ENCODE measurements around the gene PLAGL1.
"Not testable (repeated sequence)": the region's sequence is repeated elsewhere in the genome, so short reads cannot be mapped to it uniquely, and the experiment has no call there.

PLAGL1 gene, protein sequence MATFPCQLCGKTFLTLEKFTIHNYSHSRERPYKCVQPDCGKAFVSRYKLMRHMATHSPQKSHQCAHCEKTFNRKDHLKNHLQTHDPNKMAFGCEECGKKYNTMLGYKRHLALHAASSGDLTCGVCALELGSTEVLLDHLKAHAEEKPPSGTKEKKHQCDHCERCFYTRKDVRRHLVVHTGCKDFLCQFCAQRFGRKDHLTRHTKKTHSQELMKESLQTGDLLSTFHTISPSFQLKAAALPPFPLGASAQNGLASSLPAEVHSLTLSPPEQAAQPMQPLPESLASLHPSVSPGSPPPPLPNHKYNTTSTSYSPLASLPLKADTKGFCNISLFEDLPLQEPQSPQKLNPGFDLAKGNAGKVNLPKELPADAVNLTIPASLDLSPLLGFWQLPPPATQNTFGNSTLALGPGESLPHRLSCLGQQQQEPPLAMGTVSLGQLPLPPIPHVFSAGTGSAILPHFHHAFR

DNA sequence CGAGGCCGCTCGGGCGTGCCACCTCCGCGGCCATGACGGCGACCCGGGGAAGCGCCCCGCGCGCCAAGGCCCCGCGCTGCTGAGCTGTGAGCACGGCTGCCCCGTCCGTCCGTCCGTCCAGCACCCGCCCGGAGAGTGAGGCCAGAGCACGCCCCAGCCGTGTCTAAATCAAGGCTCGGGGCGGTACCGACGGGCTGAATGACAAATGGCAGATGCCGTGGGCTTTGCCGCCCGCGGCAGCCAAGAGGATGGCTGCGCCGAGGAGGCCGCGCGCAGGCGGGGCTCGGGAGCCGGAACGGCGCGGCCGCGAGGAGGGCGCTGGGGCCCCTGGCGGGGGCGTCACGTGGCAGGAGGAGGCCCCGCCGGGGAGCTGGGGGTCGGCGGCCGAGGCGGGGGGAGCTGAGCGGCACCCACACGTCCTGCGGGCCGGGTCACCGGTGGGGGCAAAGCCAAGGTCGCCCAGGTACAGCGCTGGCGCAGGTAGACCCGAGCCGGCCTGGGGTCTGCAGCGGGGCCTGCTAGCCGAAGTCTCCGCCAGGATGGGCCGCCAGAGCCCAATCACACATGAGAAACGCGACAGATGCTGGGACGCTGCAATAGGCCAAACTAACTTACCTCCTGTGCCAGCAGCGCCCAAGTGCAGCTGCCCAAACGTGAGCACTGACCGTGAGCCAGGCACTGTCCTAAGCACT is at the start of gene PLAGL1:
PLAGL1 (minus strand) TSS at position 140 of the 692 bp plus-strand sequence. CDS start 60,123 bp downstream, outside the sequence.
- peak within 1 kb of the TSS; percentile 35 for H3K4me3 ChIP-seq (ENCODE audit: low read depth, low read length)
- H3K27me3 ChIP-seq (ENCODE audit: control insufficient read depth, insufficient read depth, low read length), result peaks cover 72% of the 10 kb centered on the region
- H3K9ac ChIP-seq (ENCODE audit: low read depth, low read length), result no peak within 1 kb of the TSS
- H3K4me1 ChIP-seq (ENCODE audit: control insufficient read depth, insufficient read depth, low read length), result no peaks in the 10 kb centered on the region
- H3K9me3 ChIP-seq (ENCODE audit: control insufficient read depth, insufficient read depth, low read length), result no peaks in the 10 kb centered on the region
- no peaks in the 10 kb centered on the region for H3K36me3 ChIP-seq (ENCODE audit: control insufficient read depth, insufficient read depth, low read length)

DNA sequence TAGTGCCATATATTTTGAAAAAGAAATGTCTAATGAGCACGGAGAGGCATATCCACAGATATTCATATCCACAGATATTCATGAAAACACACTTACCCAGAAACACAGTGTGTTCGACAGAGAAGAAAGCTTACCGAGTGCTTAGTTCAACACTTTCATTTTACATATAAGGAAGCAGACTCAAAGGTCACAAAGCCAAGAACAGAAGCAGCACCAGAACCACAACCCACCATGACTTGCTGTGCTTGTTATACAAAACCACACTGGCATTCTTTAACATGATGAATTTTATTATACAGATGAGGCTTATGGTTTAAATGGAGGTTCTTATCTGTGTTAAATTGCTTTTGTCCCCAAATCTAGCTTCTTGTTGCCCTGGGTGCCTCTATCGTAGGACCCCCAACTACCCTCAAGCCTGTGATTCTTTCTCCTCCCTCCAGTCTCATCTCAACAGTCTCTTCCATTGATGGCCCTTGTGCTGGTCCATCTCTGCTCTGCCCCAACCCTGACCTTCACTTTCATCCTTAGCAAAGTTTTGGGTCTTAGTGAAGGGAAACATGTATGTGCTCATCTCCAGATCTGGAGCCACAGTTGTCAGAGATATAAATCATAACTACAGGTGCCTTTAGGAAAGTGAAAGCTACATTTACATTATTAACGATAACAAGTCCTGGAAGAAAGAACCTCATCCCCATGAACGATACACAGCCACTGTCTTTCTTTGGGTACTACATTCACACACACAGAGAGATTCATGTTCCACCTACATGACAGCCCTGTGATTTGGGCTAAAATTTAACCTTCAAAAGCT is 47.3 kb upstream of the PLAGL1 start:
- Histone ChIP-seq H3K9me3 (ENCODE audit: control insufficient read depth, insufficient read depth, low read length) (no peaks in the 10 kb centered on the region), H3K4me1 (ENCODE audit: control insufficient read depth, insufficient read depth, low read length) (no peaks in the 10 kb centered on the region), H3K27me3 (ENCODE audit: control insufficient read depth, insufficient read depth, low read length) (peaks cover under 1% of the 10 kb centered on the region), H3K9ac (ENCODE audit: low read depth, low read length) (no peak overlapping the region), H3K4me3 (ENCODE audit: low read depth, low read length) (no peak overlapping the region), H3K36me3 (ENCODE audit: control insufficient read depth, insufficient read depth, low read length) (no peaks in the 10 kb centered on the region)

DNA sequence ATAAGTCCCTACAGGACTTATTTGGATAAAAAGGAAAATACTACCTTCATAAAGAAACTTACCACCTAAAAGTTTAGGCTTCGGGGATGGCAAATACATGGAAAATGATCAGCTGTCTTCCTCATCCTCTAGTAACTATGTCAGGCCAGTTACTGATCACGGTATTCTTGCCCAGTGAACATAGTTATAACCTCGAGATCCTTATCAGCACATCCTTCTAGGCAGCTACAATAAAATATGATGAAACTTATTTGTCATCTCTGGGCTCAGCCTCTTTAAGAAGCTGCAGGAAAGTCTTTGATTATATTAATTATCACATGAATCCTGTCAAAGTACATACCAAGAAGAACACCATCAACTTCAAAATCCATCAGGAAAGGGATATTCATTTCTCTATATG is 45.5 kb upstream of the PLAGL1 start:
- no peak overlapping the region for H3K4me3 ChIP-seq (ENCODE audit: low read depth, low read length)
- H3K9me3 ChIP-seq (ENCODE audit: control insufficient read depth, insufficient read depth, low read length), result no peaks in the 10 kb centered on the region
- H3K4me1 ChIP-seq (ENCODE audit: control insufficient read depth, insufficient read depth, low read length), result no peaks in the 10 kb centered on the region
- no peaks in the 10 kb centered on the region for H3K36me3 ChIP-seq (ENCODE audit: control insufficient read depth, insufficient read depth, low read length)
- H3K27me3 ChIP-seq (ENCODE audit: control insufficient read depth, insufficient read depth, low read length), result no peaks in the 10 kb centered on the region
- no peak overlapping the region for H3K9ac ChIP-seq (ENCODE audit: low read depth, low read length)

DNA sequence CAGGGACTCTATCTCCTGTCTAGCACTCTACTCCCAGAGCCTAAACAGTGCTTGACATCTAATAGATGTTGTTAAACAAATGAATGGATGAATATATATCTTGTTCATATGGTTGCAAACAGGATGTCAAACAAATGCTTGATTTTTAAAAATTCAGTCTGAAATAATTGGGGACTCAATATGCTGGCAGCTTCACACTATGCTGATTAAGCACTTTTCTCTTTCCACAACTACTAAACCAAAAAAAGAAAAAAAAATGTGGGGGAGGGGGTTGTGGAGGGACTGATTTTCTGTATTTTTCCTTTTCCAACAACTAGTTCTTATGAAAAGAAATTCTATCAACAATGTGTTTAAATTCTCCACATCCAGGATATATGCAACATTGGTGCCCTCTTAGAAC is 44.4 kb upstream of the PLAGL1 start:
- Histone ChIP-seq H3K9ac (ENCODE audit: low read depth, low read length) (no peak overlapping the region), H3K36me3 (ENCODE audit: control insufficient read depth, insufficient read depth, low read length) (no peaks in the 10 kb centered on the region), H3K4me3 (ENCODE audit: low read depth, low read length) (no peak overlapping the region), H3K9me3 (ENCODE audit: control insufficient read depth, insufficient read depth, low read length) (no peaks in the 10 kb centered on the region), H3K4me1 (ENCODE audit: control insufficient read depth, insufficient read depth, low read length) (no peaks in the 10 kb centered on the region), H3K27me3 (ENCODE audit: control insufficient read depth, insufficient read depth, low read length) (no peaks in the 10 kb centered on the region)

DNA sequence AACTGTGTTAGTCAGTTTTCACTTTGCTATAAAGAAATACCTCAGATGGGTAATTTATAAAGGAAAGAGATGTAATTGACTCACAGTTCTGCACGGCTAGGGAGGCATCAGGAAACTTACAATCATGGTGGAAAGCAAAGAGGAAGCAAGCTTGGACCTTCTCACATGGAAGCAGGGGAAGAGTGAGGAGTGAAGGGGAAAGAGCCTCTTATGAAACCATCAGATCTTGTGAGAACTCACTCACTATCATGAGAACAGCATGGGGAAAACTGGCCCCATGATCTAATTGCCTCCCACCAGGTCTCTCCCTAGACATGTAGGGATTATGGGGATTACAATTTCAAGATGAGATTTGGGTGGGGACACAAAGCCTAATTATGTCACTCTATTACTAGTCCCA is 41.3 kb upstream of the PLAGL1 start:
- Histone ChIP-seq H3K36me3 (ENCODE audit: control insufficient read depth, insufficient read depth, low read length) (no peaks in the 10 kb centered on the region), H3K4me3 (ENCODE audit: low read depth, low read length) (no peak overlapping the region), H3K9me3 (ENCODE audit: control insufficient read depth, insufficient read depth, low read length) (no peaks in the 10 kb centered on the region), H3K9ac (ENCODE audit: low read depth, low read length) (no peak overlapping the region), H3K4me1 (ENCODE audit: control insufficient read depth, insufficient read depth, low read length) (no peaks in the 10 kb centered on the region), H3K27me3 (ENCODE audit: control insufficient read depth, insufficient read depth, low read length) (no peaks in the 10 kb centered on the region)

DNA sequence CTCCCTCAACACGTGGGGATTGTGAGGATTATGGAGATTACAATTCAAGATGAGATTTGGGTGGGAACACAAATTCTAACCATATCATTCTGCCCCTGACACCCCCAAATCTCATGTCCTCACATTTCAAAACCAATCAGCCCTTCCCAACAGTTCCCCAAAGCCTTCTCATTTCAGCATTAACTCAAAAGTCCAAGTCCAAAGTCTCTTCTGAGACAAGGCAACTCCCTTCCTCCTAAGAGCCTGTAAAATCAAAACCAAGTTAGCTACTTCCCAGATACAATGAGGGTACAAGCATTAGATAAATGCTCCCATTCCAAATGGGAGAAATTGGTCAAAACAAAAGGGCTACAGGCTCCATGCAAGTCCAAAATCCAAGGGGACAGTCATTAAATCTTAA is 39.6 kb upstream of the PLAGL1 start:
- Histone ChIP-seq H3K4me1 (ENCODE audit: control insufficient read depth, insufficient read depth, low read length) (no peaks in the 10 kb centered on the region), H3K36me3 (ENCODE audit: control insufficient read depth, insufficient read depth, low read length) (no peaks in the 10 kb centered on the region), H3K27me3 (ENCODE audit: control insufficient read depth, insufficient read depth, low read length) (no peaks in the 10 kb centered on the region), H3K4me3 (ENCODE audit: low read depth, low read length) (no peak overlapping the region), H3K9me3 (ENCODE audit: control insufficient read depth, insufficient read depth, low read length) (no peaks in the 10 kb centered on the region), H3K9ac (ENCODE audit: low read depth, low read length) (no peak overlapping the region)

DNA sequence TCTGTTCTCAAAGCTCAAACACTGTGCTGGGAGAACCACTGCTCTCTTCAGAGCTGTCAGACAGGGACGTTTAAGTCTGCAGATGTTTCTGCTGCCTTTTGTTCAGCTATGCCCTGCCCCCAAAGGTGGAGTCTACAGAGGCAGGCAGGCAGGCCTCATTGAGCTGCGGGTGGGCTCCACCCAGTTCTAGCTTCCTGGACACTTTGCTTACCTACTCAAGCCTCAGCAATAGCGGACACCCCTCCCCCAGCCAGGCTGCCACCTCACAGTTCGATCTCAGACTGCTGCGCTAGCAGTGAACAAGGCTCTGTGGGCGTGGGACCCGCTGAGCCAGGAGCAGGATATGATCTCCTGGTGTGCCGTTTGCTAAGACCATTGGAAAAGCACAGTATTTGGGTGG is 38.6 kb upstream of the PLAGL1 start:
- not testable (repeated sequence) for H3K36me3 ChIP-seq (ENCODE audit: control insufficient read depth, insufficient read depth, low read length); H3K4me3 ChIP-seq (ENCODE audit: low read depth, low read length); H3K27me3 ChIP-seq (ENCODE audit: control insufficient read depth, insufficient read depth, low read length); H3K9me3 ChIP-seq (ENCODE audit: control insufficient read depth, insufficient read depth, low read length); H3K4me1 ChIP-seq (ENCODE audit: control insufficient read depth, insufficient read depth, low read length); H3K9ac ChIP-seq (ENCODE audit: low read depth, low read length)

DNA sequence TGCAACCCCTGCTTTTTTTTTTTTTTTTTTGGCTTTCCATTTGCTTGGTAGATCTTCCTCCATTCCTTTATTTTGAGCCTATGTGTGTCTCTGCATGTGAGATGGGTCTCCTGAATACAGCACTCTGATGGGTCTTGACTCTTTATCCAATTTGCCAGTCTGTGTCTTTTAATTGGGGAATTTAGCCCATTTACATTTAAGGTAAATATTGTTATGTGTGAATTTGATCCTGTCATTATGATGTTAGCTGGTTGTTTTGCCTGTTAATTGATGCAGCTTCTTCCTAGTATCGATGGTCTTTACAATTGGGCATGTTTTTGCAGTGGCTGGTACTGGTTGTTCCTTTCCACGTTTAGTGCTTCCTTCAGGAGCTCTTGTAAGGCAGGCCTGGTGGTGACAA is 36.9 kb upstream of the PLAGL1 start:
- H3K9ac ChIP-seq (ENCODE audit: low read depth, low read length); H3K9me3 ChIP-seq (ENCODE audit: control insufficient read depth, insufficient read depth, low read length); H3K4me3 ChIP-seq (ENCODE audit: low read depth, low read length); H3K27me3 ChIP-seq (ENCODE audit: control insufficient read depth, insufficient read depth, low read length); H3K36me3 ChIP-seq (ENCODE audit: control insufficient read depth, insufficient read depth, low read length); H3K4me1 ChIP-seq (ENCODE audit: control insufficient read depth, insufficient read depth, low read length): not testable (repeated sequence)

DNA sequence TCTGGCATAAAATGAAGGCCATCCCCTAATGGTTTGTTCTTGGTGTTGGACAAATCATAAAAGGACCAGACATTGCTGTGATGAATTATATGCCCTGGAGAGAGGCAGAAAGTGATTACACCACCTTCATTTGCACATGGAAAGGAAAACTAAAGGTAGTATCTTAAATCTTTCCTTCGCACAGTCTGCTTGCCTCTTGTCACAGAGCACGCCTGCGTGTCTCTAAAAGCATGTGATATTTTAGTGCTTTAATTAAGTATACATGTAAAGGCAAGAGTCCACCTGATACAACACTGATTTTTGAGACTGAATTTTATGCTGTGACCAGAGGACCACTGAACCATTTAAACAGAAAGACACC is 28.8 kb upstream of the PLAGL1 start:
- no peaks in the 10 kb centered on the region for H3K27me3 ChIP-seq (ENCODE audit: control insufficient read depth, insufficient read depth, low read length)
- H3K36me3 ChIP-seq (ENCODE audit: control insufficient read depth, insufficient read depth, low read length), result no peaks in the 10 kb centered on the region
- no peak overlapping the region for H3K9ac ChIP-seq (ENCODE audit: low read depth, low read length)
- H3K4me1 ChIP-seq (ENCODE audit: control insufficient read depth, insufficient read depth, low read length), result no peaks in the 10 kb centered on the region
- H3K9me3 ChIP-seq (ENCODE audit: control insufficient read depth, insufficient read depth, low read length), result no peaks in the 10 kb centered on the region
- no peak overlapping the region for H3K4me3 ChIP-seq (ENCODE audit: low read depth, low read length)

DNA sequence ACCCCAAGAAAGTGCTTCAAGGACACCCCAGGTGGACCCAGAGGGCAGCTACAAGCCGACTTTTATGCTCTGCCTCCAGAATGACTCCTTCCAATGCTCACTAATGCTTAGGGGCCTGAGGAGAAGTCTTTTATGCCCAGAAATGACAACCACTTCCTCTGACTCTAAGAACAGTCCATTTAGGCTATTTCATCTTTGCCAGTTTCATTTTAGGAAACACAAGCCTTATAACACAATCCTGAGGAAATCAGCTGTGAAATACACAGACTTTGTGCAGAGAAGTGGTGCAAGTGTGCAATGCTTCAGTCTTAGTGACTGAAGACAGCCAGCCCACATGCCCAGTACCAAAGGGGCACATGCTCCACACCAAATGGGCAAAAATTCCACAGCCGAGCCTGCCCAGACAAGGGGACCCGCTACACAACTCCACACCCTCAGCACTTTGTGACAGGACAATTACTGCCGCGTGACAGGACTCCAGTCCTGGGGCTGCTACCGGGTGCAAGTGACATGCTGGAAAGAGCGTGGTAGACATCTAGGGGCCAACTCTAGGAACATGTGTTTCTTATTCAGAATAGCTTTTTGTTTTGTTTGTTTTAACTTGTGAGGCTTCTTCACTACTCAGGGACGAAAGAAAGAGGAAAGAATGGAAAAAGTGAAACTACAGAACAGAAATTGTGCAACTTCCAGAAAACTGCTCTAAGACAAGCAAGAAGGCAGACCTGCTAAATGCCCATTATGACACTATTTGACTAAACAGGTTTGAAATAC is 28.2 kb upstream of the PLAGL1 start:
- no peak overlapping the region for H3K4me3 ChIP-seq (ENCODE audit: low read depth, low read length)
- no peak overlapping the region for H3K9ac ChIP-seq (ENCODE audit: low read depth, low read length)
- H3K27me3 ChIP-seq (ENCODE audit: control insufficient read depth, insufficient read depth, low read length), result no peaks in the 10 kb centered on the region
- H3K4me1 ChIP-seq (ENCODE audit: control insufficient read depth, insufficient read depth, low read length), result no peaks in the 10 kb centered on the region
- H3K36me3 ChIP-seq (ENCODE audit: control insufficient read depth, insufficient read depth, low read length), result no peaks in the 10 kb centered on the region
- no peaks in the 10 kb centered on the region for H3K9me3 ChIP-seq (ENCODE audit: control insufficient read depth, insufficient read depth, low read length)

DNA sequence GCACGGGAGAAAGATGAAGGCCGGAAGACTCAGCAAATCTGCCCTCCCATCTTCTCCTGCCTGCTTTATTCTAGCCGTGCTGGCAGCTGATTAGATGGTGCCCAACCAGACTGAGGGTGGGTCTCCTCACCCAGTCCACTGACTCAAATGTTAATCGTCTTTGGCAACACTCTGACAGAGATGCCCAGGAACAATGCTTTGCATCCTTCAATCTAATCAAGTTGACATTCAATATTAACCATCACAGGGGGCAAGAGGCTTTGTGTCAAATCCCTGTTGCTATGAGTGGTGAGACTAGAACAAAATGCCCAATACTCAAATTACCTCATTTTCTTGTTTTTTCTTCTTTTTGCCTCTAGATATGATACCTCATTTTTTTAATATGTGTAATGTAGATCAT is 27.4 kb upstream of the PLAGL1 start:
- Histone ChIP-seq H3K36me3 (ENCODE audit: control insufficient read depth, insufficient read depth, low read length) (no peaks in the 10 kb centered on the region), H3K9me3 (ENCODE audit: control insufficient read depth, insufficient read depth, low read length) (no peaks in the 10 kb centered on the region), H3K4me1 (ENCODE audit: control insufficient read depth, insufficient read depth, low read length) (no peaks in the 10 kb centered on the region), H3K9ac (ENCODE audit: low read depth, low read length) (no peak overlapping the region), H3K4me3 (ENCODE audit: low read depth, low read length) (no peak overlapping the region), H3K27me3 (ENCODE audit: control insufficient read depth, insufficient read depth, low read length) (no peaks in the 10 kb centered on the region)

Data from iPS-15b (cell line).